ENCODE results near the gene TLN1. TPM values are rescaled to one million over a fixed set of nuclear protein-coding genes. Genes with fewer than 3 reads are reported as not detected.

TLN1 gene
- polyA plus RNA-seq, 2 of the 4 experiments (the other 2 are of a cell fraction), result 65.5 to 108 TPM

DNA sequence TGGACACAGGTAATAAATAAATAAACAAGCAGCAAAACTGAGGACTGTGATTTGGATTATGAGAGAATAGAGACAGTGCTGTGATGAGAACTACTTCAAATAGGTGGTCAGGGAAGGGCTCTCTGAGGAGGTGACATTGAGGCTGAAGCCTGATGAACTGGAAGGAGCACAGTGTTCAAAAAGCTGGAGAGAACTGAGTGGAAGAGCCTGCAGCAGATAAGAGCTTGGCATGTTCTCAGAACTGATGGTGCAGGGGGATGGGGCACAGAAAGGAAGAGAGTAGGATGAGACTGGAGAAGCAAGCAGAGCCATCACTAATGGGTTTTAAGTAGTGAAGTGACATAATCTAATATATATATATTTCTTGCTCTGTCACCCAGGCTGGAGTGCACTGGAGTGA, 31.1 kb downstream of the TLN1 start:
- ATAC-seq (no peak), DNase-seq (ENCODE audit: low read depth in 1 of 2, low spot score in 1 of 2) (no peak), FAIRE-seq (no peak)
- CTCF ChIA-PET, result interaction anchor here (1.1 to 32.5 kb wide), 8 partner anchors 17 to 90 kb away, joined by 3 to 758 read pairs (median 5); partner anchors contain the start of genes ARHGEF39, CCDC107, CREB3 and RMRP
- POLR2A ChIA-PET, result no interaction called here
- no peak overlapping the region for H3K4me2 ChIP-seq
- H3K27ac ChIP-seq, result no peak overlapping the region
- H3K4me3 ChIP-seq, result no peak overlapping the region
- no peaks in the 10 kb centered on the region for H3K9me3 ChIP-seq
- TF ChIP-seq POLR2A (IDR thresholded peaks at IDR 0.05; ENCODE audit: low read length) (no peak), HOXA7 (CRISPR knock-in tag; IDR thresholded peaks at IDR 0.05) (no peak), MAZ (IDR thresholded peaks at IDR 0.05; ENCODE audit: borderline replicate concordance, low read depth, low read length) (no peak), NR3C1 (IDR thresholded peaks at IDR 0.05) (no peak), SREBF2 (IDR thresholded peaks at IDR 0.05) (no peak), FOXS1 (CRISPR knock-in tag; IDR thresholded peaks at IDR 0.05) (no peak), GATA3 (IDR thresholded peaks at IDR 0.05; ENCODE audit: borderline replicate concordance) (no peak), CHD4 (IDR thresholded peaks at IDR 0.05; ENCODE audit: borderline replicate concordance) (no peak), HEYL (CRISPR knock-in tag; IDR thresholded peaks at IDR 0.05) (no peak), POLR2AphosphoS2 (conservative IDR thresholded peaks at IDR 0.05; ENCODE audit: low read length) (no peak), ZSCAN20 (CRISPR knock-in tag; IDR thresholded peaks at IDR 0.05) (no peak)
- TF ChIP-seq, protein P1, sequence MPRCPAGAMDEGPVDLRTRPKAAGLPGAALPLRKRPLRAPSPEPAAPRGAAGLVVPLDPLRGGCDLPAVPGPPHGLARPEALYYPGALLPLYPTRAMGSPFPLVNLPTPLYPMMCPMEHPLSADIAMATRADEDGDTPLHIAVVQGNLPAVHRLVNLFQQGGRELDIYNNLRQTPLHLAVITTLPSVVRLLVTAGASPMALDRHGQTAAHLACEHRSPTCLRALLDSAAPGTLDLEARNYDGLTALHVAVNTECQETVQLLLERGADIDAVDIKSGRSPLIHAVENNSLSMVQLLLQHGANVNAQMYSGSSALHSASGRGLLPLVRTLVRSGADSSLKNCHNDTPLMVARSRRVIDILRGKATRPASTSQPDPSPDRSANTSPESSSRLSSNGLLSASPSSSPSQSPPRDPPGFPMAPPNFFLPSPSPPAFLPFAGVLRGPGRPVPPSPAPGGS (IDR thresholded peaks at IDR 0.05), result no peak
- TF ChIP-seq, protein P2, sequence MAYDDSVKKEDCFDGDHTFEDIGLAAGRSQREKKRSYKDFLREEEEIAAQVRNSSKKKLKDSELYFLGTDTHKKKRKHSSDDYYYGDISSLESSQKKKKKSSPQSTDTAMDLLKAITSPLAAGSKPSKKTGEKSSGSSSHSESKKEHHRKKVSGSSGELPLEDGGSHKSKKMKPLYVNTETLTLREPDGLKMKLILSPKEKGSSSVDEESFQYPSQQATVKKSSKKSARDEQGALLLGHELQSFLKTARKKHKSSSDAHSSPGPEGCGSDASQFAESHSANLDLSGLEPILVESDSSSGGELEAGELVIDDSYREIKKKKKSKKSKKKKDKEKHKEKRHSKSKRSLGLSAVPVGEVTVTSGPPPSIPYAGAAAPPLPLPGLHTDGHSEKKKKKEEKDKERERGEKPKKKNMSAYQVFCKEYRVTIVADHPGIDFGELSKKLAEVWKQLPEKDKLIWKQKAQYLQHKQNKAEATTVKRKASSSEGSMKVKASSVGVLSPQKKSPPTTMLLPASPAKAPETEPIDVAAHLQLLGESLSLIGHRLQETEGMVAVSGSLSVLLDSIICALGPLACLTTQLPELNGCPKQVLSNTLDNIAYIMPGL (CRISPR knock-in tag; IDR thresholded peaks at IDR 0.05; ENCODE audit: borderline replicate concordance), result no peak
- TF ChIP-seq, protein P3, sequence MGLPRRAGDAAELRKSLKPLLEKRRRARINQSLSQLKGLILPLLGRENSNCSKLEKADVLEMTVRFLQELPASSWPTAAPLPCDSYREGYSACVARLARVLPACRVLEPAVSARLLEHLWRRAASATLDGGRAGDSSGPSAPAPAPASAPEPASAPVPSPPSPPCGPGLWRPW (IDR thresholded peaks at IDR 0.05), result no peak
- peaks cover 9% of the 10 kb centered on the region for H3K4me1 ChIP-seq

DNA sequence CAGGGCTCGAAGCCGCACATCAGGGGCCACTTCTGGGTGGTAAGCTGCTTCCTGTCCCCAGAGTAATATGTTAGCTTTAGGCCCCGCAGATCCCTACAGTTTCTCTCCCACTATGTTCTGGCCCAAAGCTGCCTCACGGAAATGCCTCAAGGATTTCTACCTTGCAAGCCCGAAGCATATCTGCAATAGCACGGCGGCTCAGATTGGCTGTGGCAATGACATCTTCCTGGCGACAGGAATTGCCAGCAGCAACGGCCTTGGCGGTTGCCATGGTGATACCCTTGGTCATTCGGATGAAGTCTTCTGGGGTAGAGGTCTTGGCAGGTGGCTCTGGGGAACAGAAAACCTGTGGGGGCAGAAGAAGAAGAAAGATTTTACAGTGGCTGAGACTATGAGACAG, 32.0 kb downstream of the TLN1 start:
- ATAC-seq (no peak), DNase-seq (ENCODE audit: low read depth in 1 of 2, low spot score in 1 of 2) (no peak), FAIRE-seq (no peak)
- no peak overlapping the region for H3K27ac ChIP-seq
- H3K4me1 ChIP-seq, result peaks cover 14% of the 10 kb centered on the region
- no peak overlapping the region for H3K4me3 ChIP-seq
- POLR2A ChIA-PET, result no interaction called here
- TF ChIP-seq RFX5 (IDR thresholded peaks at IDR 0.05), result no peak
- TF ChIP-seq ZSCAN20 (CRISPR knock-in tag; IDR thresholded peaks at IDR 0.05), result no peak
- TF ChIP-seq HOXB13 (CRISPR knock-in tag; IDR thresholded peaks at IDR 0.05; ENCODE audit: low read depth), result no peak
- no peak for TF ChIP-seq MYC (IDR thresholded peaks at IDR 0.05; ENCODE audit: borderline replicate concordance, low read length)
- no peak for TF ChIP-seq TP53 (CRISPR knock-in tag; IDR thresholded peaks at IDR 0.05)
- no peak for TF ChIP-seq BHLHE40 (IDR thresholded peaks at IDR 0.05; ENCODE audit: low read depth, low read length)
- no peak for TF ChIP-seq POLR2A (IDR thresholded peaks at IDR 0.05; ENCODE audit: low read length)
- no peak for TF ChIP-seq ESRRA (IDR thresholded peaks at IDR 0.05; ENCODE audit: borderline replicate concordance, low read length)
- TF ChIP-seq ZFP36 (IDR thresholded peaks at IDR 0.05; ENCODE audit: borderline replicate concordance, partially characterized antibody), result no peak
- no peak for TF ChIP-seq CBX2 (IDR thresholded peaks at IDR 0.05; ENCODE audit: borderline replicate concordance, low read depth)
- TF ChIP-seq, protein P1 (IDR thresholded peaks at IDR 0.05), result no peak
- H3K4me2 ChIP-seq, result no peak overlapping the region
- no peaks in the 10 kb centered on the region for H3K9me3 ChIP-seq
- CTCF ChIA-PET, result interaction anchor here (1.1 to 32.5 kb wide), 5 partner anchors 18 to 53 kb away, joined by 3 to 758 read pairs (median 7); partner anchors contain the start of genes CCDC107, CREB3, RMRP and TLN1
- 94% methylated on average over 11 of the region's 11 CpGs for WGBS (ENCODE audit: missing lambda C conversion rate)

Data from A549 (cell line).